Measurements from ENCODE around the gene OGFOD2.

Gene OGFOD2

GRCh38 chr12:122977655-122978392, 2.8 kb downstream of the OGFOD2 start:
- DNase-seq = no peak

- DNase-seq = no peak
Measured at GRCh38 chr12:122978507-122978955, 3.5 kb downstream of the OGFOD2 start.

- no peak for DNase-seq
Measured at GRCh38 chr12:122979001-122979907, 4.2 kb downstream of the OGFOD2 start.

GRCh38 chr12:122979908-122980182, 4.8 kb downstream of the OGFOD2 start:
- no peak for DNase-seq

GRCh38 chr12:122980183-122981035, 5.4 kb downstream of the OGFOD2 start, which contains the start of gene ARL6IP4:
Gene ARL6IP4 (plus strand): TSS chr12:122980681. CDS start chr12:122981140, 459 bp downstream.
- DNase-seq = peak; percentile 99

- DNase-seq = no peak
Measured at GRCh38 chr12:122981036-122981471, 6.0 kb downstream of the OGFOD2 start.

GRCh38 chr12:122981587-122982476, 6.8 kb downstream of the OGFOD2 start:
- DNase-seq = no peak

GRCh38 chr12:122982477-122982815, 7.4 kb downstream of the OGFOD2 start:
- DNase-seq = no peak

GRCh38 chr12:122982963-122983788, 8.1 kb downstream of the OGFOD2 start:
- no peak for DNase-seq

- DNase-seq = no peak
Measured at GRCh38 chr12:122983789-122984515, 8.9 kb downstream of the OGFOD2 start.

GRCh38 chr12:122984612-122985337, 9.7 kb downstream of the OGFOD2 start:
- no peak for DNase-seq

- DNase-seq = no peak
Measured at GRCh38 chr12:122985338-122986257, 10.6 kb downstream of the OGFOD2 start.

GRCh38 chr12:122986258-122986871, 11.3 kb downstream of the OGFOD2 start:
- DNase-seq = no peak

GRCh38 chr12:122987086-122987951, 12.3 kb downstream of the OGFOD2 start:
- DNase-seq = no peak

- DNase-seq = no peak
Measured at GRCh38 chr12:122988036-122988435, 13.0 kb downstream of the OGFOD2 start.

- DNase-seq = no peak
Measured at GRCh38 chr12:122988612-122989212, 13.7 kb downstream of the OGFOD2 start.

All from T1000 (cell line).